ENCODE data around the gene DLG1. TPM values are rescaled to one million over a fixed set of nuclear protein-coding genes. Genes with fewer than 3 reads are reported as not detected.

DLG1 gene
- total and polyA plus RNA-seq, 9 of the 15 experiments (the other 6 are each of a cell fraction or from before 2014, with no cell fraction given) = 9.4 to 63.5 (median 43.6) TPM

GRCh38 chr3:197309528-197310361, 11.3 kb upstream of the DLG1 start (continued):
- TF ChIP-seq RERE (CRISPR knock-in tag; IDR thresholded peaks at IDR 0.05; ENCODE audit: borderline replicate concordance) = no peak
- no peak for TF ChIP-seq GTF2E2 (tag; IDR thresholded peaks at IDR 0.05)
- peak; percentile 46; the same call in 1 of the 2 replicates for TF ChIP-seq ZNF75A (CRISPR knock-in tag; IDR thresholded peaks at IDR 0.05)
- peak; percentile 97 for TF ChIP-seq C11orf30 (IDR thresholded peaks at IDR 0.05; ENCODE audit: low read depth)
- TF ChIP-seq, protein P1, sequence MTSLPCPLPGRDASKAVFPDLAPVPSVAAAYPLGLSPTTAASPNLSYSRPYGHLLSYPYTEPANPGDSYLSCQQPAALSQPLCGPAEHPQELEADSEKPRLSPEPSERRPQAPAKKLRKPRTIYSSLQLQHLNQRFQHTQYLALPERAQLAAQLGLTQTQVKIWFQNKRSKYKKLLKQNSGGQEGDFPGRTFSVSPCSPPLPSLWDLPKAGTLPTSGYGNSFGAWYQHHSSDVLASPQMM (CRISPR knock-in tag; IDR thresholded peaks at IDR 0.05) = no peak
- TF ChIP-seq HDAC8 (tag; IDR thresholded peaks at IDR 0.05) = peak; percentile 39; the same call in 1 of the 2 replicates
- TF ChIP-seq ZNF197 (CRISPR knock-in tag; IDR thresholded peaks at IDR 0.05; ENCODE audit: low read depth) = 0 out of 2 replicates have a peak, but pooled peaks have one; percentile 56
- 0 out of 2 replicates have a peak, but pooled peaks have one; percentile 18 for TF ChIP-seq EP400 (IDR thresholded peaks at IDR 0.05)
- TF ChIP-seq DMBX1 (CRISPR knock-in tag; IDR thresholded peaks at IDR 0.05; ENCODE audit: borderline replicate concordance) = peak; percentile 72; the same call in 1 of the 2 replicates
- peak; percentile 95 for TF ChIP-seq ATF4 (CRISPR knock-in tag; IDR thresholded peaks at IDR 0.05)
- TF ChIP-seq ZNF175 (CRISPR knock-in tag; IDR thresholded peaks at IDR 0.05; ENCODE audit: low read depth) = 0 out of 2 replicates have a peak, but pooled peaks have one; percentile 53
- no peak for TF ChIP-seq ARID2 (IDR thresholded peaks at IDR 0.05)
- TF ChIP-seq ATF7 (IDR thresholded peaks at IDR 0.05) = peak; percentile 87
